Stimulated activated CD8-positive, alpha-beta memory T cell treated with anti-CD3 and anti-CD28 coated beads, Interleukin-7, amount 100 ng/mL, for 4 hours (primary cell): Measurements from ENCODE around the gene CEACAM18.
"Not testable (repeated sequence)": the region's sequence is repeated elsewhere in the genome, so short reads cannot be mapped to it uniquely, and the experiment has no call there.

Experiments used
- DNase-seq, 2 donors: peaks; one replicate each; pipeline ENCODE4 v3.0.0-alpha.2; 2020; ENCODE audit warnings: low read depth in 2 of 2

The CEACAM18 gene

DNA sequence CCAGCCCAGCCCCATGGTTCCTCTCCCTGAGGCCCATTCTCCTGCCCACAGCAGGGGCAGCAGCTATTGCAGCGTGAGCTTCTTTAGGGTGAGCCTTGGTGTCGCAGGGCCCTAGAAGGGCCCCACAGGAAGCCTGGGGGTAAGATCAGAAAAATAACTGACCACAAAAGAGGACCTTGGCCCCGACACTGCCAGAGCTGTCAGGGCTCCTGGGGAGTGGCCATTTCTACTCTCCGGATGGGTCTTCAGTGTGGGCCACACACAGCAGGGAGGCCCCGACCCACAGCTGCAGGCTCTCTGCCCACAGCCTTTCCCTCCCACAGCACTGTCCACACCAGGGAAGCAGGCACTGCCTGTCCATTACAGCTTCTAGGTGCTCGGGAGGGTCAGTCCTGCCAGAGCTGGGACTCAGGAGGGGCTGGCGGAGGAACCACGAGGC is 16.6 kb upstream of the CEACAM18 start:
- DNase-seq: no peak

DNA sequence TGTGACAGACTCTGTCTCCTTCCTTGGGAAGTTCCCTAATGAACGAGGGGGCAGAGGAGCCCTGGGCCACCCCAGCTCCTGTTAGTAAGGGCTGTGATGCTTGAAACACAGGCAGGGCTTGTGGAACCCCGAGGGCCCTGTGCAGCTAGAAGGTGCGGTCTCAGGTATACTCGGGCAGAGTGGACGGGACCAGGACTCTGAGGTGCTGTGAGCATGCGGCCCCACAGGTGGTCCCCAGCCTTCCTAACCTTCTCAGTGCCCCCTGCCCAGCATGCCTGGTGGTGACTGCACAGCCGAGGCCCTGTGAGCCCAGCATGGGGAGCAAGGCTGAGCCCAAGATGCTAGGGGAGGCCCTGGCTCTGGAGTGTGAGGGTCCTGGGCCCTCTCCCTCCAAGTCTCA is 16.1 kb upstream of the CEACAM18 start:
- no peak for DNase-seq

DNA sequence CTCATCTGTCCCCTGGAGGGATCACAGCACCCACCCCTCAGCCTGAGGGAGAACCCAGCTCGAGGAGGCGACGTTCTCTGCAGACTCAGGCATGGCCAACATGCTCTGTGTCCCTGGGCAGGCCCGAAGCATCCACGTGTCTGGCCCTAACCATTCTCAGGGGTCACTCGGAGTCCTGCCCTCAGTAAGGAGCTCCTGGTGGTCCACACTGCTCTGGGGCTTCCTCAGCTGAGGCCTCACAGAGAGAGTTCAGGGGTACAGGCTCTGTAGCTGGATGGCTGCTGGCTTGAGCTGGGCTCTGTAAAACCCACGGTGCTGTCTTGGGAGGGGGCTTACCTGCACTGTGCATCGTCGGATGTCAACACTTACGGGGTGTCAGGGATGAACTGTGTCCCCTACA is 15.7 kb upstream of the CEACAM18 start:
- DNase-seq: no peak

DNA sequence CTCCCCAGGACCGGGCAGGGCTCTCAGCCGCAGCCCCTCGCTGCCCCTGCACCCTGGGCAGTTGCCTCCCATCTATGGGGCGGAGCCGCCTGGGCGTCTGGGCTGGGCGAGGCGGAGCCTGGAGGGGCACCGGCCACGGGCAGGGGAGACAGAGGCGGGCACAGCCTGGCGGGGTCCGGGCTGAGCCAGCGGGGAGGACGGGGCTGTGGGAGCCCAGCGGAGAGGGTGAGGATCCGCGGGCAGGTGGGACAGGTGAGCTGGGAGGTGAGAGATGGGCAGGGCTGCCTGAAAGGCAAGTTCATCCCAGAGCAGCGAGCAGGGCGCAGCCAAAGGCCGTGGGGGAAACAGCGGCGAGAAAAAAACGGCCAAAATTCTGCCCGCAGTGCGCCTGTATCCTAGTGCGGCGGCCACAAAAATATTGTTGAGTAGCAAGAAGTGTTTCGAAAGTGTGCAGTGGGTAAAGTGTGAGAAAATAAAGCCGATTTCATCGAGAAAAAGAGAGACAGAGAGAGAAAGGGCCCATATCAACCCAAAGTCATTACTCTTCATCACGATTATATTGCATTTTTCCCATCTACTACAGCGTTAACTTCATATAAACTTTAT is 14.3 kb upstream of the CEACAM18 start:
- DNase-seq: not testable (repeated sequence)

DNA sequence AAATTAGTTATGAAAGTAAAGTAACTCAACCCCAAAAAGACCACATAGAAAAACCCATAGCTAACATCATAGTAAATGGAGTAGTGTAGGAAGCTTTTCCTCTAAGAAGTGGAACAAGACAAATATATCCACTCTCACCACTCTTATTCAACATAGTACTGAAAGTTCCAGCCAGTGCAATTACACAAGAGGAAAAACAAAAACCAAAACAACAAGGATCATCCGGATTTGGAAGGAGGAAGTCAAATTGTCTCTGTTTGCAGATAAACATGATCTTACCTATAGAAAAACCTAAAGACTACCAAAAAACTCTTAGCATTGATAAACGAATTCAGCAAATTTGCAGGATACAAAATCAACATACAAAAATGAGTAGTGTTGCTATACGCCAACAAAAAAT is 11.6 kb upstream of the CEACAM18 start:
- no peak for DNase-seq

- DNase-seq: no peak
Measured at GRCh38 chr19:51467864-51468544, 10.3 kb upstream of the CEACAM18 start.

- DNase-seq: no peak
Measured at GRCh38 chr19:51468545-51468920, 9.8 kb upstream of the CEACAM18 start.

DNA sequence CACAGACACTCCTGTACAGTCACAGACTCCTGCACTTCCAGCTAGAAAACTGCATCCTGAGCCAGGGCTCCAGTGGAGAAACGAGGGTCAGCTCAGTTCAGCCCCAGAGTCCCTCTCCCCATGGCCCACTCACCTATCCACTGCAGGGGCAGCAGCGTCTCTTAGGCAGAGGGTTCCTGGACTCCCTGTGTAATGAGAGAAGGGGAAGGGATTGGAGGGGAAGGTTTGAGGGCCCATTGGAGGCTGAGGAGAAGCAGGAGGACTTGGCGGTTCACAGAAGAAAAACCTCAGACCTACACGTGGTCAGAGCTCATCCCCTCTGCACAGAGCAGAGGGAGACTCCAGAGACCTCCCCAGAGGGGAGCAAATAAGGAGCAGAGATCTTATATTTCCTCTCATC is 9.2 kb upstream of the CEACAM18 start:
- no peak for DNase-seq

DNA sequence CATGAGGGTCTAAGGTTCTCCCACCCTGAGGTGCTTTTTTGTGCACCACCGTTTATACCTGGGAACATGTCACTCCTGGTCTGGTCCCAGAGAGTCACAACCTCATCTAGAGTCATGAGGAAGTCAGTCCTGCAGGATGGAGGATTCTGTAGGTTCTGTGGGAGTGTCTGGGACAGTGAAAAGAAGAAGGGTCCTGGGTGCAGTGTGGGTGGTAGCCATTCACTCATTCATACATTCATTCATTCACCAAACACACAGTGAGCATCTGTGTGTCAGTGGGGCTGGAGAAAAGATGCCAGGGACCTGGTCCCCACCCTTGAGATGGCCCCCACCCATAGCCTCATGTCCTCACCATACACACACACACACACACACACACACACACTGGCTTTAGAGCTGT is 8.7 kb upstream of the CEACAM18 start:
- no peak for DNase-seq

GRCh38 chr19:51470966-51471365 is 7.4 kb upstream of the CEACAM18 start:
- no peak for DNase-seq

GRCh38 chr19:51471527-51471926 is 6.8 kb upstream of the CEACAM18 start:
- no peak for DNase-seq

DNA sequence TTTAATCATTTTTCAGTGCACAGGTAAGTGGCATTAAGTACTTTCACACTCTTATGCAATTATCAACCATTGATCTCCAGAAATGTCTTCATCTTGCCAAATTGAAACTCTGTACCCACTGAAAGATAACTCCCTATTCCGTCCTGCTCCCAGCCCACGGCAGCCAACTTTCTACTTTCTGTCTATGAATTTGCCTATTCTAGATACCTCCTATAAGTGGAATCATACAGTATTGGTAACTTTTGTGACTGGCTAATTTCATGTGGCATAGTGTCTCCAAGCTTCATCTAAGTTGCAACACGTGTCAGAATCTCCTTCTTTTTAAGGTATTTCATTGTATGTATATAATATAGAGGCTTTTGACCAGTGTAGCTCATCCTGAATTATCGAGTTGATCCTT is 5.7 kb upstream of the CEACAM18 start:
- DNase-seq: no peak

DNA sequence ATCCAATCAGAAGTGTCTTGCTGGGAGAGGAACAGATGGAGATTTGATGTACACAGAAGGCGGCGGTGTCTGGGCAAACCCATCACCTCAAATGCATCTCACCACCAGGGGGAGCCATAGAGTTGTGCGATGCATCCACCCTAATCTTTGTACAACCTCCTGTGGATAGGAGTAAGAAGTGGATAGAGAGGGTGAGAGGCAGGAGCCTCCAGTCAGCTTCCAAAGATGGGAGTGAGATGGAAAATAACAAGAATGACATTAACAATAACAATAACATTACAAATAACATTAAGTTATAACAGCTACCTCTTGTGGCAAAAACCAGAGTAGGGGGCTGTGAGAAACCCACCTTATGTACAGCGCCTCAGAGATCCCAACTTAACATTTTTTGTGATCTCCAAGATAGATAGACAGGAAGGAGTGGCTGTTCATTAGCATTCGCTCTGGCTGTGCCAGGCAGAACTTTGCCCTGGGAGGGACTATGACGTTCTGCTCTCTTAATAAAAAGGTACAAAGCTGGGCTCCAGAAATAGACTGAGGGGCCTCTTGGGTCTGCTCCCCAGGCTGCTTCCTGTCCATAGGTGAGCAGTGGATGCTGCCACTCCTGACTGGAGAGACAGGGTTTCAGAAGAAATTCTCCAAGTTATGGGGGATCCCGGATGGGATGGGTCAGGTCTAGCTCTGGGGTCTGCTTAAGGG is 5.2 kb upstream of the CEACAM18 start:
- DNase-seq: peak; percentile 69 to 80

DNA sequence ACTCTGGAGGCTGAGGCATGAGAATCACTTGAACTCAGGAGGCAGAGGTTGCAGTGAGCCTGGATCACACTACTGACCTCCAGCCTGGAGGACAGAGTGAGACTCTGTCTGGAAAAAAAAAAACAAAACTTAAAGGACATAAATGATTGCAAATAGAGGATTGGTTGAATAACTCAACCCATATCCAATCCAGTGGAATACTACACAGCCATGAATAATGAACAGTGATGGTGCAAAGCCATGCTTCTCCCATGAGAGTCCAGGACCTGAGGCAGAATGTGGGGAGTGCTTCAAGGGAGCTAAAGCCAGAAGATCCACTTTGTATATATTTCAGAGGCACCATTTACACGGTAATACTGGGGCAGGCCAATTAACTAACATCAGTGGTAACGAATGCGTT is 2.2 kb upstream of the CEACAM18 start:
- DNase-seq: no peak

DNA sequence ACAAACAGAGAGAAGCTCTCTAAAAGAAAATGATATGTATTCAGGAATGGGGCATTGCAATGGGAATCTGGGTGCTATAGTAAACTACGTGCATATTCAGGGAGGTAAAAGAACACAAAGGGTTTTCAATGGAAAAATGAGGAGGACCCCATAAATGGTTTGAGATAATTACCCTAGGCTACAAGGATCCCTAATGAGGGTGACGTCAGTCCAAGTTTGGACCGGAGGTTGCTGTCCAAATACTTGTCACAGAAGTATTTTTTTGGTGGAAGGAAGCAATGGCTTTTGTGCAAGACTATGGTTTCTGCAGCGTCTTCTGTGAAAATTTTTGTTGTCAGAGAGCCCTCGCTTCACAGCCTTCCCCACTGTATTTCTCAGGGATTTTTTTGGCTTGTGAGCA is 995 bp upstream of the CEACAM18 start:
- no peak for DNase-seq

DNA sequence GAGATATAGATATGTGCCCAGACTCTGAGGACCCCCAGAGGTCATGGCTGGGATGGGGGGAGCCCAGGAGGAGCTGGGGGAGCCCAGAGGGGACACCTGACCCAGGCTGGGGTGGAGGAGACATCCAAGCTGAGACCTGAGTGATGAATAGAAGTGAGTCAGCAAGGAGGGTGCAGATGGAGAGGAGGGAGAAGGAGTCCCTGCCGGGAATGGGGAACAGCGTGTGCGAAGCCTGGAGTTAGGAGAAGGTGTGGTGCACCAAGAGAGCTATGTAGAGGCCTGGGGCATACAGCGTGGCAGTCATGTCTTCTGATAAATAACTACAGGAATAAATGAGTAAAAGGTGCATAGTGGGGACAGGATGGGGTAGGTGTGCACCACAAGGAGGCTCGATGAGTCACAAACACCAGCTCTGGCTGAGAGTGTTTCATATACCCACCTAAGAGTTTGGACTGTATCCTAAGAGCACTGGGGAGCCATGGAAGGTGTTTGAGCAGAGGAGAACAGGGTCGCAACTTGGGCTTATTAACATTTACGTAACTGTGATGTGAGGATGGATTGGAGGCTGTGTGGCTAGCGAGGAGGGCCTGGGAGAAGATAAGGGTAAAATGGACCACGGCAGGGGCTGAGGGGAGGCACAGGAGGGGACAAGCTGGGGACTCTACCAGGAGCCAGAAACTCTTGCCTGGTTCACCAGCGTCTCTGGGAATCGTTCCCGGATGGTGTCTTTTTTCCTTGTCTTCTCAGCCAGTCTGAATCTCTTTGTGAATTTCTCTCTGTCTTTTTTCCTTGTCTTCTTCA is 1.4 kb downstream of the CEACAM18 start:
- peak; percentile 8 to 15 for DNase-seq

DNA sequence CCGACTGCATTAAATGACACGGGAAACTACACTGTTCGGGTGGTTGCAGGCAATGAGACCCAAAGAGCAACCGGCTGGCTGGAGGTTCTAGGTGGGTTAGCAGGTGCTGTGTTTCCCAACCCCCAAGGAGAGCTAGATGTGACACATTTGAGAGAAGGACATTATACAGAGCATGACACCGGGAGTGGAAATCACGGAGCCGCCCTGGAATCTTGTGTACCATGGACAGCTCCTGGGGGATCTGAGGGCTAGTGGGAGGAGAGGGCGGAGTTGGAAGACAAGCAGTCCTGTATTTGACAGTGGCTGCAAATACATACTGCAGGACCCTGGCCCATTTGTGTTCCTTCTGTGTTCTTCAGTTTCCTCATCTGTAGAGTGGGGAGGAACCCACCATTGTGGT is 2.3 kb downstream of the CEACAM18 start:
- DNase-seq: no peak

GRCh38 chr19:51485960-51486660 is 7.8 kb downstream of the CEACAM18 start:
- DNase-seq: no peak

DNA sequence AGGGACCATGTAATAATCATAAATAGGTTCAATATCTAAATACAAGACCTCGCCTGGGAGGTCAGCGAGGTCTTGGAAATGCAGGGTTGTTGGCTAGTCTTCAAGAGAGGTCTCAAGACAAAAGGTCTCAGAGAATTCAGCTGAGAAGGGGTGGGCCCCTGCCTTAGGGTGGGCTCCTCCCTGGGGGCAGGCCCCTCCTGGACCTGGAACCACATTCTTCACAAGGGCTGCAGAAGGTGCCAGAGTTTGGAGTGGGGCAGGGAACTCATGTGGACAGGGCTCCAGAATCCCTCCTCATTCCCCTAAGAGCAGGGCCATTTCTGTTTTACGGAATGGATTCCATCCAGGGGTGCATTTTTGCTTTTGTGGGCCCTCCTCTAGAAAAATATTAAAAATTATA is 10.2 kb downstream of the CEACAM18 start:
- no peak for DNase-seq

DNA sequence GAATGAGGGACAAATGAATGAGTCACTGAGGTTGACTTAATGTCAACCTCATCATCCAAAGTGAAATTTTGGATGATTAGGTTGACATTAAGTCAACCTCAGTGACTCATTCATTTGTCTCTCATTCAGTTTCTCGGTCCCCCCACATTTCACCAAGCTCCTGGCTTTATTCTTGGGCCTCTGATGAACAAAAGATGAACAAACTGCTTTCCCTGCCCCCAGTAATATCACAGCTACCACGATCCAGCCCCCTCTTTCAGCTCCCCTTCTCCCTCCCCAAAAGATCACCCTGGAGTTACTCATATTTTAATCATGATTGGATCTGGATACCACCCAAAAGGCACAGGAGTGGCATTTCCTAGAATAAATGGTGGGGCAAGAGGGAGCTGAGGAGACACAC is 10.8 kb downstream of the CEACAM18 start:
- peak in 1 of 2 donors; percentile 2 for DNase-seq

DNA sequence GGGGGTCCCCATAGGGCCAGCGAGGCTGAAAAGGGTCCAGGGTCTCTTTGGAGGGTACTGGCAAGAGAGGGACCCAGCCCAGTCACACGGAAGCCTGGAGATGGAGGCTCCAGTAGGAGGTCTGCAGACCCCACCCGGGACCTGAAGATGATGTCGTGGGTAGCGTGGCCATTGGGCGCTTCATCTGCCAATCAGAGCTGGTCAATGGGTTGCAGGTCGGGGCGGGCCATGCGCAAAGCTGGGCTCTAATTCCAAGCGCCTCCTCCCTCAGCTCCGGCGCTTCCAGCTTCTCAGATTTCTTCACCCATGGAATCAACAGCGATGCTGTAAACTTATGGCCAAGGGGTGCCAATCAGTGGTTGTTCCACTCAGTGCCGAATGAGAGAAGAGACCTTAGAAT is 12.3 kb downstream of the CEACAM18 start:
- DNase-seq: no peak

- DNase-seq: no peak
Measured at GRCh38 chr19:51491586-51491985, 13.2 kb downstream of the CEACAM18 start.
